Naive thymus-derived CD4-positive, alpha-beta T cell (primary cell): ENCODE results near the gene ERVH48-1. TPM values are rescaled to one million over a fixed set of nuclear protein-coding genes. Genes with fewer than 3 reads are reported as not detected.
A peak's percentile ranks its signal among the peaks of the same experiment; 100 is the strongest.
"Not testable (repeated sequence)": the region's sequence is repeated elsewhere in the genome, so short reads cannot be mapped to it uniquely, and the experiment has no call there.

Experiments used
- ATAC-seq: fragments of 150-1000 bp; cut with Tn5 transposase; 2 replicates; pipeline ENCODE4 v1.10.0; 2021; ENCODE audit warnings: mild to moderate bottlenecking, moderate library complexity
- CTCF ChIA-PET: fragments of 350-600 bp; sonication (Branson Sonifier 250); formaldehyde crosslinking; loops from one replicate; lab custom pipeline; 2021; ENCODE audit warnings: antibody characterized with exemption; lab: Charles Lee
- POLR2A ChIA-PET: fragments of 350-600 bp; sonication (Branson Sonifier 250); formaldehyde crosslinking; loops from one replicate; lab custom pipeline; 2021; ENCODE audit warnings: antibody characterized with exemption, inconsistent platforms; lab: Charles Lee
- DNase-seq, 9 donors: peaks; one replicate each; pipeline versions ENCODE4 v3.0.0 to v3.0.0-alpha.2; 2020 to 2022; ENCODE audit warnings: mixed read lengths in 1 of 9
- H3K27ac ChIP-seq: one replicate; pipeline ENCODE4 v1.7.0; 2013; ENCODE audit warnings: mild to moderate bottlenecking, low read depth, low read length, moderate library complexity
- H3K27me3 ChIP-seq, 2 donors: one replicate each; pipeline ENCODE4 v1.7.0; 2013; ENCODE audit warnings: low read length in 2 of 2, mild to moderate bottlenecking in 2 of 2, moderate library complexity in 2 of 2; ENCODE audit not compliant: control insufficient read depth in 2 of 2, insufficient read depth in 2 of 2
- H3K36me3 ChIP-seq, 3 experiments: 1 replicate in 2 of 3; 2 replicates in 1 of 3; pipeline ENCODE4 v1.7.0; 2013; ENCODE audit warnings: low read length in 3 of 3, mild to moderate bottlenecking in 3 of 3, moderate library complexity in 1 of 3; ENCODE audit not compliant: insufficient read depth in 3 of 3, control insufficient read depth in 2 of 3
- H3K4me1 ChIP-seq, 2 donors: one replicate each; pipeline ENCODE4 v1.7.0; 2013; ENCODE audit warnings: low read length in 2 of 2, mild to moderate bottlenecking in 2 of 2, moderate library complexity in 1 of 2; ENCODE audit not compliant: control insufficient read depth in 2 of 2, insufficient read depth in 2 of 2
- H3K4me3 ChIP-seq: 2 replicates; pipeline ENCODE4 v1.7.0; 2013; ENCODE audit warnings: mild to moderate bottlenecking, low read length
- H3K9me3 ChIP-seq, 3 experiments: 1 replicate in 2 of 3; 2 replicates in 1 of 3; pipeline ENCODE4 v1.7.0; 2013; ENCODE audit warnings: low read length in 3 of 3; ENCODE audit not compliant: control insufficient read depth in 2 of 3
- H3K27ac Mint-ChIP-seq, 9 donors: one replicate each; pipeline ENCODE4 v1.8.0; 2020 to 2022; ENCODE audit warnings: mixed read lengths in 9 of 9, mild to moderate bottlenecking in 8 of 9, moderate library complexity in 5 of 9, inconsistent platforms in 2 of 9
- H3K27me3 Mint-ChIP-seq, 5 donors: one replicate each; pipeline ENCODE4 v1.8.0; 2021 to 2022; ENCODE audit warnings: mixed read lengths in 5 of 5, mild to moderate bottlenecking in 1 of 5
- H3K36me3 Mint-ChIP-seq, 5 donors: one replicate each; pipeline ENCODE4 v1.8.0; 2020 to 2022; ENCODE audit warnings: mixed read lengths in 5 of 5, mild to moderate bottlenecking in 3 of 5, inconsistent platforms in 1 of 5
- H3K4me1 Mint-ChIP-seq, 7 donors: one replicate each; pipeline ENCODE4 v1.8.0; 2020 to 2022; ENCODE audit warnings: mixed read lengths in 7 of 7, mild to moderate bottlenecking in 3 of 7, inconsistent platforms in 1 of 7
- H3K4me3 Mint-ChIP-seq, 10 donors: one replicate each; pipeline ENCODE4 v1.8.0; 2020 to 2022; ENCODE audit warnings: mild to moderate bottlenecking in 10 of 10, mixed read lengths in 10 of 10, moderate library complexity in 6 of 10, inconsistent platforms in 2 of 10
- H3K9me3 Mint-ChIP-seq, 11 donors: one replicate each; pipeline ENCODE4 v1.8.0; 2020 to 2022; ENCODE audit warnings: mixed read lengths in 11 of 11, mild to moderate bottlenecking in 4 of 11, inconsistent platforms in 1 of 11, moderate library complexity in 1 of 11
- intact Hi-C, 2 donors: fragments of 100-400 bp; cut with micrococcal nuclease; formaldehyde crosslinking; loops; one replicate each; pipeline ENCODE4 v1.15.1; 2023
- polyA plus RNA-seq, 2 donors: library from polyadenylated mRNA; unstranded; fragments of 300-500 nt; fragmentation: Illumina TruSeq; gene quantifications; one replicate each; pipeline ENCODE4 v1.2.3, GENCODE V29; 2021
- total RNA-seq, 6 experiments: library from RNA in 5 of 6; stranded (reverse) in 5 of 6; gene quantifications; 1 replicate in 5 of 6; 2 replicates in 1 of 6; pipeline ENCODE4 v1.2.3 and lab custom pipeline; 2021 to 2026

ERVH48-1 gene
- total and polyA plus RNA-seq, 7 experiments from 2014 or later = 0.17 to 2.8 (median 0.65) TPM

DNA sequence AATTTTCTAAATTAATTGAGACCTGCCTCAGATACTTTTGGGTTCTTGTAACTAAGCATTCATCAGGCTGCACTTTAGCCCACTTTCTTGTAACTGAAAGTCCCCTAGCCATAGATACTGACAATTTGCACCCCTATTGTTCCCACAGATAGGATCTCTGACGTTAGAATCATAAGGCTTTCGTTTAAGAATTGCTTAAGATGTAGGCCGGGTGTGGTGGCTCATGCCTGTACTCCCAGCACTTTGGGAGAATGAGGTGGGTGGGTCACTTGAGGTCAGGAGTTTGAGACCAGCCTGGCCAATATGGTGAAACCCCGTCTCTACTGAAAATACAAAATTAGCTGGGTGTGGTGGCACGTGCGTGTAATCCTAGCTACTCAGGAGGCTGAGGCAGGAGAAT, 32.7 kb upstream of the ERVH48-1 start:
- H3K4me1 ChIP-seq, POLR2A ChIA-PET, H3K9me3 Mint-ChIP-seq: not testable (repeated sequence)

GRCh38 chr21:42956824-42957630, 31.6 kb upstream of the ERVH48-1 start:
- ChIA-PET CTCF (no interaction called here), POLR2A (no interaction called here)
- DNase-seq = no peak
- Mint-ChIP-seq H3K27me3 (no peaks in the 10 kb centered on the region), H3K27ac (no peak overlapping the region), H3K9me3 (no peaks in the 10 kb centered on the region), H3K4me1 (peaks cover 0 to 1% (median 0%) of the 10 kb centered on the region in 7 donors), H3K36me3 (no peaks in the 10 kb centered on the region), H3K4me3 (no peak overlapping the region)
- Histone ChIP-seq H3K4me3 (no peak overlapping the region), H3K36me3 (no peaks in the 10 kb centered on the region), H3K4me1 (no peaks in the 10 kb centered on the region), H3K27ac (no peak overlapping the region), H3K27me3 (no peaks in the 10 kb centered on the region), H3K9me3 (no peaks in the 10 kb centered on the region)
- intact Hi-C loops = no loop called here
- peak; percentile 91 for ATAC-seq

More for the DNA sequence above, 32.7 kb upstream of the ERVH48-1 start:
- intact Hi-C loops, H3K4me1 Mint-ChIP-seq, H3K27me3 Mint-ChIP-seq, H3K4me3 ChIP-seq, H3K27ac Mint-ChIP-seq, H3K36me3 Mint-ChIP-seq, H3K27ac ChIP-seq, ATAC-seq, H3K4me3 Mint-ChIP-seq, CTCF ChIA-PET, H3K27me3 ChIP-seq, DNase-seq, H3K9me3 ChIP-seq, H3K36me3 ChIP-seq: not testable (repeated sequence)

DNA sequence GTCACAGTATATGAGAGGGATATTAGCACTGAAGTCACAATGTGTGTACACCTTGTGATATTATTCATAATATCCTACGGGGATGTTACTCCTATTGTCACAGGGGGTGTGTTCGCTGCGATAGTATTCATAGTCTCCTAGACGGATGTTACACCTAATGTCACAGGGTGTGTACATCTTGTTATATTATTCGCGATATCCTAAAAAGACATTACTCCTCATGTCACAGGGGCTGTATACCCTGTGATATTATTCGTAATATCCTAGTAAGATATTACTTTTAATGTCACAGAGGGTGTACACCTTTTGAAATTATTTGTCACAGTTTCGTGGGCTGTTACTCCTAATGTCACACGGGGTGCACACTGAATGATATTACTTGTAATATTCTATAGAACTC, 25.8 kb upstream of the ERVH48-1 start:
- H3K27ac ChIP-seq, CTCF ChIA-PET, H3K36me3 ChIP-seq, H3K4me3 Mint-ChIP-seq, H3K9me3 ChIP-seq, H3K27me3 ChIP-seq, ATAC-seq, H3K4me1 ChIP-seq, DNase-seq, POLR2A ChIA-PET, H3K36me3 Mint-ChIP-seq, H3K4me1 Mint-ChIP-seq, intact Hi-C loops, H3K4me3 ChIP-seq, H3K27ac Mint-ChIP-seq: not testable (repeated sequence)
- peaks cover 0 to 16% (median 6%) of the 10 kb centered on the region in 11 donors for H3K9me3 Mint-ChIP-seq
- peaks cover 0 to 12% (median 0%) of the 10 kb centered on the region in 5 donors for H3K27me3 Mint-ChIP-seq

- H3K36me3 ChIP-seq, ATAC-seq, H3K4me1 ChIP-seq, CTCF ChIA-PET, H3K4me3 Mint-ChIP-seq, H3K27me3 ChIP-seq, POLR2A ChIA-PET, intact Hi-C loops, H3K27ac ChIP-seq, H3K27ac Mint-ChIP-seq, H3K4me1 Mint-ChIP-seq, DNase-seq, H3K4me3 ChIP-seq, H3K36me3 Mint-ChIP-seq, H3K9me3 ChIP-seq: not testable (repeated sequence)
- Mint-ChIP-seq H3K27me3 (peaks cover 0 to 14% (median 0%) of the 10 kb centered on the region in 5 donors), H3K9me3 (peaks cover 0 to 16% (median 6%) of the 10 kb centered on the region in 11 donors)
Measured at GRCh38 chr21:42949094-42949755, 23.8 kb upstream of the ERVH48-1 start.

DNA sequence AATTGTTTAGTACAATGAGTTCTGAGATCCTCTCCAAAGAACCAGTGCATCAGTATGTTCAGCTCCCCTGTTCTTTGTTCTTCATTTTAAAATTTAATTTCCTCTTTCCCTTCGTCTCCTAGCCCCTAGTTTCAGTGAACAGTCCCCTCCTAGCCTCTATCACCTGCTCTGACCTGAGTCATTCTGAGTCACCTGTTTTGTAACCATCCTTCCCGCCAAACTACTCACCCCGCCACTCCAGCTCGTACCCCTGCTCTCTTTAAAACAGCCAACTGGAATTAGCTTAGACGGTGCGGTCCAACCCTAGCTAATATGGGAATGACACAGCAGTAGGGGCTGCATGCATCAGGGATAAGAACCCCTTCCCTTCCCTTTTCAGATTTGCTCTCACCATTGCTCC, 16.8 kb upstream of the ERVH48-1 start:
- Mint-ChIP-seq H3K9me3 (peaks cover 0 to 1% (median 0%) of the 10 kb centered on the region in 11 donors), H3K36me3 (peaks cover 0 to 14% (median 0%) of the 10 kb centered on the region in 5 donors), H3K4me3 (no peak overlapping the region), H3K27ac (no peak overlapping the region), H3K27me3 (peaks cover 0 to 9% (median 0%) of the 10 kb centered on the region in 5 donors), H3K4me1 (peaks cover 0 to 4% (median 0%) of the 10 kb centered on the region in 7 donors)
- DNase-seq = no peak
- Histone ChIP-seq H3K36me3 (no peaks in the 10 kb centered on the region), H3K27me3 (no peaks in the 10 kb centered on the region), H3K27ac (no peak overlapping the region), H3K9me3 (no peaks in the 10 kb centered on the region), H3K4me3 (no peak overlapping the region), H3K4me1 (no peaks in the 10 kb centered on the region)
- CTCF ChIA-PET = no interaction called here
- intact Hi-C loops = no loop called here
- POLR2A ChIA-PET = no interaction called here
- no peak for ATAC-seq

GRCh38 chr21:42941696-42942085, 16.3 kb upstream of the ERVH48-1 start:
- Mint-ChIP-seq H3K36me3 (peaks cover 0 to 14% (median 0%) of the 10 kb centered on the region in 5 donors), H3K4me3 (no peak overlapping the region), H3K9me3 (peaks cover 0 to 1% (median 0%) of the 10 kb centered on the region in 11 donors), H3K4me1 (peaks cover 0 to 4% (median 0%) of the 10 kb centered on the region in 7 donors), H3K27me3 (peaks cover 0 to 4% (median 0%) of the 10 kb centered on the region in 5 donors), H3K27ac (no peak overlapping the region)
- DNase-seq = no peak
- Histone ChIP-seq H3K27ac (no peak overlapping the region), H3K36me3 (no peaks in the 10 kb centered on the region), H3K4me3 (no peak overlapping the region), H3K27me3 (no peaks in the 10 kb centered on the region), H3K9me3 (no peaks in the 10 kb centered on the region), H3K4me1 (no peaks in the 10 kb centered on the region)
- POLR2A ChIA-PET = interaction anchor here (0.6 kb wide), 1 partner anchor 13 kb away, joined by 3 read pairs; no protein-coding TSS in a partner anchor
- ATAC-seq = no peak
- intact Hi-C loops = no loop called here
- CTCF ChIA-PET = no interaction called here
